ENCODE measurements around the gene KIF3B.
"Not testable (repeated sequence)": the region's sequence is repeated elsewhere in the genome, so short reads cannot be mapped to it uniquely, and the experiment has no call there.

The KIF3B gene

DNA sequence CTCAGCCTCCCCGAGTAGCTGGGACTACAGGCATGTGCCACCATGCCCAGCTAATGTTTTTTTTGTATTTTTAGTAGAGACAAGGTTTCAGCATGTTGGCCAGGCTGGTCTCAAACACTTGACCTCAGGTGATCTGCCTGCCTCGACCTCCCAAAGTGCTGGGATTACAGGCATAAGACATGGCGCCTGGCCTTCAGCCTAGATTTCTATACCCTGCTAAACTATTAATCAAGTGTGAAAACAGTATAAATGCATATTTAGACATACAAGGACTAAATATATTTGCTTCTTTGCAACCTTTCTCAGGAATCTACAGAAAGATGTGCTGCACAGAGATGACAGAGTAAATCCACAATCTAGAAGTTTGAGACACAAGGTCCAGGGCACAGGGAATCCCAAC lies 2.3 kb upstream of the KIF3B start:
- not testable (repeated sequence) for H3K27ac Mint-ChIP-seq, DNase-seq, H3K4me3 Mint-ChIP-seq, H3K27me3 Mint-ChIP-seq, ATAC-seq
- Mint-ChIP-seq H3K9me3 (peaks cover 9 to 17% of the 10 kb centered on the region in 2 donors), H3K4me1 (peaks cover 48% of the 10 kb centered on the region)

GRCh38 chr20:32278199-32278643 lies 770 bp downstream of the KIF3B start:
- Mint-ChIP-seq H3K27ac (peak overlapping the region; percentile 77 to 88), H3K4me1 (peaks cover 62% of the 10 kb centered on the region), H3K9me3 (peaks cover 9 to 17% of the 10 kb centered on the region in 2 donors), H3K27me3 (no peaks in the 10 kb centered on the region), H3K4me3 (peak overlapping the region; percentile 87 to 92)
- peak; percentile 51 for ATAC-seq
- peak in 1 of 2 donors; percentile 20 for DNase-seq

DNA sequence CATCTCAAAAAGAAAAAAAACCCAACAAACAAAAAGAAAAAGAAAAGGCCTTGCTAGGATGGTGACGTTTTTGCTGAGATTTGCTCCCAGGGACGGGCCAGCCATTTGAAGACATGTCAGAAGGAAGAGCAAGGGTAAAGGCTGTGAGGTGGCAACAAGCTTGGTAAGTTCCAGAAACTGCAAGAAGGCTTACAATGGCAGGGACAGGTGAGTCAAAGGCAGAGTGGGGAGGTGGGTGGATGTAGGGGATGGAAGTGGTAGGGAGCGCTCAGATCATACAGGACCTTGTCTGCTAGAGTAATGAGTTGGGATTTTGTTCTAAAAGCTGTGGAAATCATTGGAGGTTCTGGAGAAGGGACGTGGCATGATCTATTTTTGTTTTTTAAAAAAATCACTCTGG lies 4.3 kb downstream of the KIF3B start:
- peaks cover 84% of the 10 kb centered on the region for H3K4me1 Mint-ChIP-seq
- peak overlapping the region; percentile 1 to 29 for H3K4me3 Mint-ChIP-seq

DNA sequence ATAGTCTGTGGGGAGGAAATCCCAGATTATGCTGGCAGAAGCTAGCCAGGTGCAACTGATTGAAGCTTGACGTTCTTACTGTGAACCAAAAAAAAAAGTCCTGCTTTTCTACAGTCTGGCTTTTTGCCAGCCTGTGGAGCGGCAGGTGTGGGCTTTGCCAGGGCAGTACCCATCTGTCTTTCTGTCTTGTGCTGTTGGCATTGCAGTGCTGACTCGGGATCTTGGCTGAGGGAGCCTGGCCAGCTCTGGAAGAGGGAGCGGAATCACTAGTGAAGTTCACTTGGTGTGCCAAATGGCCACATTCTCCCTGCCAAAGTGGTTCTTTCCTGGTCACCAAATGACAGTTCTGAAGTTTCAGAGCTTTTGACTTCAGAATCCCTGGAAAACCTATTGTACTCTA lies 5.0 kb downstream of the KIF3B start:
- no peak for ATAC-seq
- Mint-ChIP-seq H3K9me3 (no peaks in the 10 kb centered on the region), H3K4me3 (peak overlapping the region; percentile 7 to 29), H3K27ac (no peak overlapping the region), H3K27me3 (no peaks in the 10 kb centered on the region), H3K4me1 (peaks cover 78% of the 10 kb centered on the region)
- DNase-seq, result no peak

More for the DNA sequence above, 4.3 kb downstream of the KIF3B start:
- ATAC-seq (no peak), DNase-seq (peak in 1 of 2 donors; percentile 24)
- no peaks in the 10 kb centered on the region for H3K27me3 Mint-ChIP-seq
- peak overlapping the region in 1 of 2 donors; percentile 2 for H3K27ac Mint-ChIP-seq
- no peaks in the 10 kb centered on the region for H3K9me3 Mint-ChIP-seq

DNA sequence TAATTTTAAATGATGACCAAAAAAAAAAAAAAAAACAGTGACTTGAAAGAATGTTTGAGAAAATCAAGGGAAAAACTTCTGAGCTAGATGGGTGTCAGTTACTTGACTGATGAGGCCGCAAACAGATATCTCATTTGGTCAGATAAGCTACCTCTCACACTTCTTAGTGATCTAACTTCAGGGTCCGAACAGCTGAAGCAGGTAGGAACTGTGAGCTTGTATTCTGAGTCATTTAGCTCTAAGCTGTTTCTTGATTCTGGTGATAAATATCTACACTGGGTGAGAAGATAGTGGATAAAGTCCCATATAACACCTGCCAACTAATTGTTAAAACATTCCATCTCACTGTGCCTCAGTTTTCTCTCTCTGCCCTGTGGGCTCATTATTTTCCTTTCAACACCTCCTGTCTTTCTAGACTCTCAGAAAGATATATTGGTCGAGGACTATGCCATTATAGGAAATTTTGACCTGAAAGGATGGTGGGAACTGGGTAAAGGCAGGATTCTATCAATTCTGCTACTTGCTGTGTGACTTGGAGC lies 7.7 kb downstream of the KIF3B start:
- Mint-ChIP-seq H3K9me3 (no peaks in the 10 kb centered on the region), H3K27ac (peak overlapping the region; percentile 7 to 85), H3K27me3 (no peaks in the 10 kb centered on the region), H3K4me1 (peaks cover 78% of the 10 kb centered on the region), H3K4me3 (peak overlapping the region; percentile 29 to 71)
- ATAC-seq (peak; percentile 74), DNase-seq (peak in 1 of 2 donors; percentile 13)

- Mint-ChIP-seq H3K4me1 (peaks cover 80% of the 10 kb centered on the region), H3K27me3 (no peaks in the 10 kb centered on the region), H3K4me3 (peak overlapping the region; percentile 63 to 71), H3K27ac (peak overlapping the region; percentile 44 to 85), H3K9me3 (no peaks in the 10 kb centered on the region)
- DNase-seq (peak; percentile 20 to 62), ATAC-seq (peak; percentile 88)
These were observed 8.3 kb downstream of the KIF3B start for GRCh38 chr20:32285621-32286371.

GRCh38 chr20:32287231-32287638 lies 9.8 kb downstream of the KIF3B start:
- DNase-seq (no peak), ATAC-seq (no peak)
- no peaks in the 10 kb centered on the region for H3K9me3 Mint-ChIP-seq
- H3K4me1 Mint-ChIP-seq, result peaks cover 70% of the 10 kb centered on the region
- H3K27ac Mint-ChIP-seq, result no peak overlapping the region
- no peak overlapping the region for H3K4me3 Mint-ChIP-seq
- no peaks in the 10 kb centered on the region for H3K27me3 Mint-ChIP-seq

DNA sequence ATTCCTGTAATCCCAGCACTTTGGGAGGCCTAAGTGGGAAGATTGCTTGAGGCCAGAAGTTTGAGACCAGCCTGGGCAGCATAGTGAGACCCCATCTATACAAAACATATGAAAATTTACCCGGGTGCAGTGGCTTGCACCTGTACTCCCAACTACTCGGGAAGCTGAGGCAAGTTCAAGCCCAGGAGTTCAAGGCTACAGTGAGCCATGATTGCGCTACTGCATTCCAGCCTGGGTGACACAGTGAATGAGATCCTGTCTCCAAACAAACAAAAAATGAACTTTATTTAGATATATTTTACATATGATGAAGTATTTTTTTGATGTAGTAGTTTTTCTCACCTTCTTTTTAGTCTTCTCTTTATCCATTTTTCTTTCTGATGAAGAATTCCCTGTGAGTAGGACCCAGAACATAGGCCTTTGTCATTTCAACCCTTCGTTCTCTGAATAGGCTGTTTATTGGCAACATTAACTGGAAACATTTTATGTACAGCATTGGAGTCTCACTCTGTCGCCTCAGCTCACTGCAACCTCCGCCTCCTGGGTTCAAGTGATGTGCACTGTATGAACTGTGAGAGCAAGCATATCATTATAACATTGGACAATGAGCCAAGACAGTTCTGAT lies 10.9 kb downstream of the KIF3B start:
- ATAC-seq (no peak), DNase-seq (no peak)
- Mint-ChIP-seq H3K9me3 (no peaks in the 10 kb centered on the region), H3K4me3 (no peak overlapping the region), H3K27me3 (no peaks in the 10 kb centered on the region), H3K27ac (peak overlapping the region in 1 of 2 donors; percentile 30), H3K4me1 (peaks cover 68% of the 10 kb centered on the region)

GRCh38 chr20:32289299-32289660 lies 11.8 kb downstream of the KIF3B start:
- H3K9me3 Mint-ChIP-seq, DNase-seq, H3K4me3 Mint-ChIP-seq, ATAC-seq, H3K27me3 Mint-ChIP-seq: not testable (repeated sequence)
- Mint-ChIP-seq H3K27ac (peak overlapping the region in 1 of 2 donors; percentile 42), H3K4me1 (peaks cover 67% of the 10 kb centered on the region)

DNA sequence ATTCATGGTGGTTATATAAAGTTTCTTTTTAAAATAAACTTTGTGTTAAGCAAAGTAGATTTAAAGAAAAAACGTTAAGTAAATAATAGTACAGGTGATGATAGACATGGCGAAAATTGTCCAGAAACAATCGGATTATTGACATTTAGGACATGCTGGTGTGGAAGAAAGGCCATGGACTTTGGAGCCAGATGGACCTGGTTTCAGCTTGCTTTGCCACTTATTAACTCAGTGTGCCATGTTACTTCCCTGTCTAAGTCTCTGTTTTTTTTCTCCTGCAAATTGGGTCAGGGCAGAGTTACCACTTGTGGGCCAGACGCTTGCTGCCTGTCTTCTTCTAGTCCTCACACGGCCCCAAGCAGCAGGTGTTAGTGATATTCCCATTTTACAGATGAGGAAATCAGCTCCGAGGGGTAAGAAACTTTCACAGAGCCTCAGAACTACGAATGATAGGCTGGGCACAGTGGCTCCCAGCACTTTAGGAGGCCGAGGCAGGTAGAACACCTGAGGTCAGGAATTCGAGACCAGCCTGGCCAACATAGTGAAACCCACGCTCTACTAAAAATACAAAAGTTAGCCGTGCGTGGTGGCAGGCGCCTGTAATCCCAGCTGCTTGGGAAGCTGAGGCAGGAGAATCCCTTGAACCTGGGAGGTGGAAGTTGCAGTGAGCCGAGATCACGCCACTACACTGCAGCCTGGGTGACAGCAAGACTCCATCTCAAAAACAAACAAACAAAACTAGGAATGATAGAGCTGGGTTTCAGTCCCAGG lies 12.4 kb downstream of the KIF3B start:
- H3K4me3 Mint-ChIP-seq, result no peak overlapping the region
- H3K4me1 Mint-ChIP-seq, result peaks cover 67% of the 10 kb centered on the region
- H3K9me3 Mint-ChIP-seq, result no peaks in the 10 kb centered on the region
- ATAC-seq (no peak), DNase-seq (no peak)
- H3K27me3 Mint-ChIP-seq, result no peaks in the 10 kb centered on the region
- H3K27ac Mint-ChIP-seq, result peak overlapping the region; percentile 54 to 76

DNA sequence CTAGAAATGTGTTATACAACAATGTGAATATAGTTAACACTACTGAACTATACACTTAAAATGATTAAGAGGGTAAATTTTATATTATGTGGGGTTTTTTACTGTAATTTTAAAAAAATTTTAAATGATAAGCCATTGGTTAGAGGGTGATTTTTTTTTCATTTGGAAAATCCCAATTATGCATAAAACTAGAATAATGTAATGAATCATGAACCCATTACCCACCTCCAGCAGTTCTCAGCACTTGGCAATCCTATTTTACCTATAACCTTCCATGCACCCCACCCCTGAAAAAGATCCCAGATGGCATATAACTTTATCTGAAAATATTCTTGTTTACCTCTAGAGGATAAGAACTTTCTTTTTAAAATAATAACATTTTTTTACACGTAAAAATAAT lies 13.7 kb downstream of the KIF3B start:
- peak overlapping the region in 1 of 2 donors; percentile 69 for H3K27ac Mint-ChIP-seq
- H3K27me3 Mint-ChIP-seq, result no peaks in the 10 kb centered on the region
- H3K4me1 Mint-ChIP-seq, result peaks cover 55% of the 10 kb centered on the region
- peak overlapping the region in 1 of 2 donors; percentile 35 for H3K4me3 Mint-ChIP-seq
- ATAC-seq, result peak; percentile 60
- DNase-seq, result no peak
- H3K9me3 Mint-ChIP-seq, result no peaks in the 10 kb centered on the region

DNA sequence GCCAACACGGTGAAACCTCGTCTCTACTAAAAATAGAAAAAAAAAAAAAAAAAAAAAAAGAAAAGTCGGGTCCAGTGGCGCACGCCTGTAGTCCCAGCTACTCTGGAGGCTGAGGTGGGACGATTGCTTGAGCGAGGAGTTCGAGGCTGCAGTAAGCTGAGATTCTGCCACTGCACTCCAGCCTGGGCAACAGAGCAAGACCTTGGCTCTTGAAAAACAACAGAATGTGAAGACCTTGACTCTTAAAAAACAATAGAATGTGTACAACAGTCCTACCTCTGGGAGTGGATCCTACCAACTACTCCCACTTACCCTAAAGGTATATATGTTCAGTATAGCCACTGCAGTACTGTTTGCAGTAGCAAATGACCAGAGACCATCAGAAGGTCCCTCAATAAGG lies 15.1 kb downstream of the KIF3B start:
- H3K27ac Mint-ChIP-seq, result no peak overlapping the region
- H3K4me3 Mint-ChIP-seq, result no peak overlapping the region
- no peaks in the 10 kb centered on the region for H3K27me3 Mint-ChIP-seq
- ATAC-seq (no peak), DNase-seq (no peak)
- H3K4me1 Mint-ChIP-seq, result peaks cover 62% of the 10 kb centered on the region
- H3K9me3 Mint-ChIP-seq, result no peaks in the 10 kb centered on the region

GRCh38 chr20:32294071-32294470 lies 16.6 kb downstream of the KIF3B start:
- Mint-ChIP-seq H3K9me3 (no peaks in the 10 kb centered on the region), H3K27ac (no peak overlapping the region), H3K27me3 (no peaks in the 10 kb centered on the region), H3K4me1 (peaks cover 61% of the 10 kb centered on the region), H3K4me3 (no peak overlapping the region)
- ATAC-seq (no peak), DNase-seq (no peak)

DNA sequence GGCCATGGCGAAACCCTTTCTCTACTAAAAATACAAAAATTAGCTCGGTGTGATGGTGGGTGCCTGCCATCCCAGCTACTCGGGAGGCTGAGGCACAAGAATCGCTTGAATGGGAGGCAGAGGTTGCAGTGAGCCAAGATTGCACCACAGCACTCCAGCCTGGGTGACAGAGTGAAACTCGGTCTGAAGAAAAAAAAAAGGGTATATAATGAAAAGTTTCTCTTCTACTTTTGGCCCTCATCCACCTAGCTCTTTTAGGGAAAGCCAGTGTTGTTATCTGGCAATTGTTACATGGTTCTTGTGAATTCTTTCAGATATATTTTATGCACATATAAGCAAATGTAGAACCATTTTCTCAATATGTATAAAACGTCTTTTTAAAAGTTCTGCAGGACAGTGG lies 19.0 kb downstream of the KIF3B start:
- ATAC-seq, result no peak
- DNase-seq, result no peak
- H3K27me3 Mint-ChIP-seq, result no peaks in the 10 kb centered on the region
- H3K9me3 Mint-ChIP-seq, result no peaks in the 10 kb centered on the region
- no peak overlapping the region for H3K4me3 Mint-ChIP-seq
- peaks cover 58% of the 10 kb centered on the region for H3K4me1 Mint-ChIP-seq
- H3K27ac Mint-ChIP-seq, result no peak overlapping the region

GRCh38 chr20:32296819-32297420 lies 19.5 kb downstream of the KIF3B start:
- Mint-ChIP-seq H3K27ac (peak overlapping the region in 1 of 2 donors; percentile 12), H3K27me3 (no peaks in the 10 kb centered on the region), H3K4me1 (peaks cover 63% of the 10 kb centered on the region), H3K4me3 (no peak overlapping the region), H3K9me3 (no peaks in the 10 kb centered on the region)
- DNase-seq (no peak), ATAC-seq (no peak)

Measured in stimulated activated naive CD8-positive, alpha-beta T cell treated with anti-CD3 and anti-CD28 coated beads, Interleukin-15, amount 100 ng/mL, for 72 hours (primary cell).